H9 (cell line): ENCODE results near the gene OR52H1. TPM values are rescaled to one million over a fixed set of nuclear protein-coding genes. Genes with fewer than 3 reads are reported as not detected.

Experiments used
- DNase-seq: peaks from one replicate; pipeline ENCODE4 v3.0.0-alpha.2; 2017
- H2AFZ ChIP-seq: one replicate; pipeline ENCODE4 v1.6.1; 2013; ENCODE audit warnings: mild to moderate bottlenecking, low read length, control low read depth, moderate library complexity
- H2AK5ac ChIP-seq: 2 replicates; pipeline ENCODE4 v1.6.1; 2013; ENCODE audit warnings: low read length, control low read depth, mixed read lengths; ENCODE audit not compliant: insufficient read length
- H2BK120ac ChIP-seq: one replicate; pipeline ENCODE4 v1.6.1; 2013; ENCODE audit warnings: low read depth, mild to moderate bottlenecking, low read length, control low read depth, inconsistent platforms; ENCODE audit not compliant: poor library complexity, severe bottlenecking
- H2BK12ac ChIP-seq: 2 replicates; pipeline ENCODE4 v1.6.1; 2013; ENCODE audit warnings: low read length, control low read depth, mixed read lengths, low read depth; ENCODE audit not compliant: insufficient read length
- H2BK15ac ChIP-seq: 2 replicates; pipeline ENCODE4 v1.6.1; 2013; ENCODE audit warnings: low read depth, low read length, control low read depth
- H2BK20ac ChIP-seq: one replicate; pipeline ENCODE4 v1.6.1; 2013; ENCODE audit warnings: low read depth, mild to moderate bottlenecking, low read length, control low read depth, inconsistent platforms; ENCODE audit not compliant: poor library complexity, severe bottlenecking
- H2BK5ac ChIP-seq: 2 replicates; pipeline ENCODE4 v1.6.1; 2013; ENCODE audit warnings: low read length, control low read depth, mixed read lengths; ENCODE audit not compliant: insufficient read length
- H3K14ac ChIP-seq: 2 replicates; pipeline ENCODE4 v1.6.1; 2013; ENCODE audit warnings: low read length, control low read depth; ENCODE audit not compliant: insufficient read depth
- H3K18ac ChIP-seq: 2 replicates; pipeline ENCODE4 v1.6.1; 2013; ENCODE audit warnings: low read depth, mild to moderate bottlenecking, mixed read lengths, low read length, control low read depth; ENCODE audit not compliant: insufficient read length
- H3K23ac ChIP-seq: 2 replicates; pipeline ENCODE4 v1.6.1; 2013; ENCODE audit warnings: low read length, control low read depth, mixed read lengths, low read depth; ENCODE audit not compliant: insufficient read length
- H3K23me2 ChIP-seq: 2 replicates; pipeline ENCODE4 v1.6.1; 2013; ENCODE audit warnings: low read depth, mild to moderate bottlenecking, mixed read lengths, low read length, control low read depth; ENCODE audit not compliant: insufficient read length, poor library complexity, severe bottlenecking
- H3K27ac ChIP-seq: 2 replicates; pipeline ENCODE4 v1.5.1; 2013; ENCODE audit warnings: low read length, control low read depth, mixed read lengths, low read depth; ENCODE audit not compliant: insufficient read length
- H3K27me3 ChIP-seq: 2 replicates; pipeline ENCODE4 v1.6.1; 2013; ENCODE audit warnings: low read length, control low read depth, inconsistent platforms; ENCODE audit not compliant: insufficient read depth
- H3K4ac ChIP-seq: 2 replicates; pipeline ENCODE4 v1.6.1; 2013; ENCODE audit warnings: low read depth, mild to moderate bottlenecking, control low read depth, inconsistent platforms, low read length, moderate library complexity
- H3K4me1 ChIP-seq: 2 replicates; pipeline ENCODE4 v1.6.1; 2013; ENCODE audit warnings: low read length, control low read depth, inconsistent platforms; ENCODE audit not compliant: insufficient read depth
- H3K4me2 ChIP-seq: 2 replicates; pipeline ENCODE4 v1.6.1; 2013; ENCODE audit warnings: low read length, control low read depth, mixed read lengths; ENCODE audit not compliant: insufficient read length, insufficient read depth
- H3K56ac ChIP-seq: 2 replicates; pipeline ENCODE4 v1.6.1; 2013; ENCODE audit warnings: low read depth, mild to moderate bottlenecking, mixed read lengths, low read length, control low read depth; ENCODE audit not compliant: insufficient read length
- H3K79me1 ChIP-seq: 2 replicates; pipeline ENCODE4 v1.6.1; 2013; ENCODE audit warnings: low read depth, mild to moderate bottlenecking, moderate library complexity, low read length, control low read depth, inconsistent platforms; ENCODE audit not compliant: insufficient read depth, poor library complexity, severe bottlenecking
- H3K79me2 ChIP-seq: 2 replicates; pipeline ENCODE4 v1.6.1; 2013; ENCODE audit warnings: low read length, control low read depth, inconsistent platforms; ENCODE audit not compliant: insufficient read depth
- H3K9ac ChIP-seq: 2 replicates; pipeline ENCODE4 v1.6.1; 2013; ENCODE audit warnings: low read length, control low read depth, mixed read lengths; ENCODE audit not compliant: insufficient read length; ENCODE audit errors: extremely low read depth
- H3K9me3 ChIP-seq: one replicate; pipeline ENCODE4 v1.6.1; 2013; ENCODE audit warnings: low read depth, low read length, inconsistent platforms; ENCODE audit not compliant: control insufficient read depth
- H3T11ph ChIP-seq: one replicate; pipeline ENCODE4 v1.6.1; 2013; ENCODE audit warnings: mild to moderate bottlenecking, low read length, control low read depth, inconsistent platforms
- H4K20me1 ChIP-seq: one replicate; pipeline ENCODE4 v1.6.1; 2013; ENCODE audit not compliant: control insufficient read depth, insufficient read length, insufficient read depth
- H4K5ac ChIP-seq: 2 replicates; pipeline ENCODE4 v1.6.1; 2013; ENCODE audit warnings: low read depth, mild to moderate bottlenecking, mixed read lengths, low read length, control low read depth; ENCODE audit not compliant: insufficient read length
- H4K8ac ChIP-seq: replicated peaks from 2 replicates; pipeline ENCODE4 v1.6.1; 2013; ENCODE audit warnings: low read length, control low read depth, mixed read lengths, low read depth; ENCODE audit not compliant: insufficient read length
- H4K91ac ChIP-seq: 2 replicates; pipeline ENCODE4 v1.6.1; 2013; ENCODE audit warnings: low read depth, mild to moderate bottlenecking, moderate library complexity, mixed read lengths, low read length, control low read depth; ENCODE audit not compliant: insufficient read length
- H3K27ac Mint-ChIP-seq, 3 experiments: 2 replicates in 2 of 3; 3 replicates in 1 of 3; pipeline ENCODE4 v1.8.0; 2020 to 2021; ENCODE audit warnings: mixed read lengths in 3 of 3, mild to moderate bottlenecking in 1 of 3, moderate library complexity in 1 of 3
- H3K27me3 Mint-ChIP-seq: 2 replicates; pipeline ENCODE4 v1.8.0; 2021; ENCODE audit warnings: low read depth, mild to moderate bottlenecking, moderate library complexity, mixed read lengths
- H3K36me3 Mint-ChIP-seq, 3 experiments: 2 replicates in 2 of 3; 3 replicates in 1 of 3; pipeline ENCODE4 v1.8.0; 2020 to 2021; ENCODE audit warnings: low read depth in 3 of 3, mixed read lengths in 3 of 3; ENCODE audit not compliant: insufficient read depth in 1 of 3
- H3K4me1 Mint-ChIP-seq, 2 experiments: 2 replicates each; pipeline ENCODE4 v1.8.0; 2020; ENCODE audit warnings: mixed read lengths in 2 of 2
- H3K4me3 Mint-ChIP-seq, 2 experiments: 2 replicates in 1 of 2; 3 replicates in 1 of 2; pipeline ENCODE4 v1.8.0; 2020 to 2021; ENCODE audit warnings: mild to moderate bottlenecking in 2 of 2, mixed read lengths in 2 of 2, moderate library complexity in 1 of 2
- H3K9me3 Mint-ChIP-seq, 2 experiments: 2 replicates in 1 of 2; 3 replicates in 1 of 2; pipeline ENCODE4 v1.8.0; 2020; ENCODE audit warnings: mild to moderate bottlenecking in 2 of 2, mixed read lengths in 2 of 2, moderate library complexity in 1 of 2
- CTCF ChIP-seq: fragments of 200-600 bp; sonication (generic); conservative IDR thresholded peaks from 3 replicates; pipeline ENCODE4 v1.8.0; 2021; ENCODE audit warnings: antibody characterized with exemption, mild to moderate bottlenecking
- total RNA-seq: library from RNA; stranded (reverse); gene quantifications from 2 replicates; pipeline ENCODE4 v1.2.1, GENCODE V29; 2021

OR52H1 gene
- total RNA-seq, 1 experiment from 2014 or later = not detected

GRCh38 chr11:5514841-5515240 lies 33.5 kb downstream of the OR52H1 start:
- H3K4me1 ChIP-seq = no peaks in the 10 kb centered on the region
- Mint-ChIP-seq H3K4me1 (peaks cover 0 to 7% of the 10 kb centered on the region in 2 experiments; a peak in 1 of 4 replicates), H3K36me3 (no peaks in the 10 kb centered on the region; a peak in 1 of 7 replicates), H3K27ac (no peak overlapping the region), H3K27me3 (no peaks in the 10 kb centered on the region; the same call in 1 of the 2 replicates), H3K9me3 (0 out of 5 replicates have a peak, but pooled peaks cover 0 to 2% of the 10 kb centered on the region in 2 experiments), H3K4me3 (no peak overlapping the region)
- H3K18ac ChIP-seq = no peak overlapping the region
- H3K14ac ChIP-seq = no peak overlapping the region
- H3K56ac ChIP-seq = no peak overlapping the region
- H2BK20ac ChIP-seq = no peak overlapping the region
- no peak overlapping the region for H2AFZ ChIP-seq
- H4K91ac ChIP-seq = no peak overlapping the region
- no peaks in the 10 kb centered on the region for H3K27me3 ChIP-seq
- no peaks in the 10 kb centered on the region for H3K9me3 ChIP-seq
- no peak overlapping the region for H2BK5ac ChIP-seq
- no peak for DNase-seq
- no peak overlapping the region for H2AK5ac ChIP-seq
- no peak overlapping the region for H4K5ac ChIP-seq
- no peak overlapping the region for H3K4ac ChIP-seq
- no peak overlapping the region for H3K27ac ChIP-seq
- H2BK12ac ChIP-seq = no peak overlapping the region
- no peak overlapping the region for H3K23ac ChIP-seq
- no peak overlapping the region for H2BK120ac ChIP-seq
- H2BK15ac ChIP-seq = no peak overlapping the region
- H4K20me1 ChIP-seq = no peaks in the 10 kb centered on the region
- no peaks in the 10 kb centered on the region for H3K23me2 ChIP-seq
- no peaks in the 10 kb centered on the region for H3K79me1 ChIP-seq
- H3K9ac ChIP-seq = no peak overlapping the region
- no peaks in the 10 kb centered on the region for H3K79me2 ChIP-seq
- no peak overlapping the region for H3T11ph ChIP-seq
- H4K8ac ChIP-seq = no peak overlapping the region
- no peak for TF ChIP-seq CTCF
- no peak overlapping the region for H3K4me2 ChIP-seq
